ENCODE results near the gene FKBP1C.

FKBP1C gene

GRCh38 chr6:63259153-63259552 is 47.9 kb downstream of the FKBP1C start:
- no peak overlapping the region for H3K27ac ChIP-seq
- no peak for DNase-seq (ENCODE audit: low read depth, low spot score)

- DNase-seq (ENCODE audit: low read depth, low spot score) = no peak
- H3K27ac ChIP-seq = no peak overlapping the region
Measured at GRCh38 chr6:63261820-63262219, 50.6 kb downstream of the FKBP1C start.

Data from epithelial cell of prostate (primary cell).